OCI-LY3 (cell line): ENCODE results near the gene OR10H5.
"Not testable (repeated sequence)": the region's sequence is repeated elsewhere in the genome, so short reads cannot be mapped to it uniquely, and the experiment has no call there.

Experiments
- H2AFZ ChIP-seq: fragments of 200-600, 300-600 bp; shearing (Covaris generic); 2 replicates; pipeline ENCODE4 v1.6.0; 2014; ENCODE audit warnings: antibody characterized with exemption, low read depth, low read length
- H3K27ac ChIP-seq: fragments of 200-600, 300-600 bp; sonication (generic); 2 replicates; pipeline ENCODE4 v1.5.1; 2014; ENCODE audit warnings: mild to moderate bottlenecking, low read length, moderate library complexity, mixed read lengths
- H3K27me3 ChIP-seq: fragments of 200-600, 300-600 bp; sonication (generic); 2 replicates; pipeline ENCODE4 v1.6.1; 2014; ENCODE audit warnings: low read depth, low read length, mixed read lengths
- H3K36me3 ChIP-seq: fragments of 200-600, 300-600 bp; sonication (generic); replicated peaks from 2 replicates; pipeline ENCODE3; 2014; ENCODE audit warnings: low read depth, low read length, mixed read lengths
- H3K4me1 ChIP-seq: fragments of 300-600, 200-600 bp; sonication (generic); 2 replicates; pipeline ENCODE4 v1.6.1; 2014; ENCODE audit warnings: low read length, mixed read lengths
- H3K4me2 ChIP-seq: fragments of 200-600, 300-600 bp; sonication (generic); 2 replicates; pipeline ENCODE4 v1.6.1; 2014; ENCODE audit warnings: low read length, mixed read lengths
- H3K4me3 ChIP-seq: fragments of 300-600, 200-600 bp; sonication (generic); 2 replicates; pipeline ENCODE4 v1.5.1; 2014; ENCODE audit warnings: antibody characterized with exemption, mild to moderate bottlenecking, low read length, moderate library complexity
- H3K79me2 ChIP-seq: fragments of 300-600, 200-600 bp; shearing (Covaris generic); 2 replicates; pipeline ENCODE4 v1.6.1; 2014; ENCODE audit warnings: mild to moderate bottlenecking, low read length, mixed read lengths
- H3K9ac ChIP-seq: fragments of 300-600, 200-600 bp; shearing (Covaris generic); 2 replicates; pipeline ENCODE4 v1.6.0; 2014; ENCODE audit warnings: mild to moderate bottlenecking, low read length, moderate library complexity
- H3K9me3 ChIP-seq: fragments of 200-600, 300-600 bp; shearing (Covaris generic); 2 replicates; pipeline ENCODE4 v1.6.1; 2014; ENCODE audit warnings: low read length, mixed read lengths; ENCODE audit not compliant: insufficient read depth
- H4K20me1 ChIP-seq: fragments of 200-600, 300-600 bp; sonication (generic); 2 replicates; pipeline ENCODE4 v1.6.1; 2016; ENCODE audit warnings: low read length, mixed read lengths; ENCODE audit not compliant: insufficient read depth
- EZH2phosphoT487 ChIP-seq: fragments of 200-600 bp; shearing (Covaris generic); IDR thresholded peaks from 2 replicates; pipeline ENCODE4 v1.6.1; 2018; ENCODE audit warnings: antibody characterized with exemption, mixed run types, low read depth
- TF ChIP-seq, protein P1 (sequence below): fragments of 200-600, 300-600 bp; sonication (generic); IDR thresholded peaks from 2 replicates; pipeline ENCODE4 v1.5.1; 2014; ENCODE audit warnings: antibody characterized with exemption, low read length, low read depth

The OR10H5 gene

DNA sequence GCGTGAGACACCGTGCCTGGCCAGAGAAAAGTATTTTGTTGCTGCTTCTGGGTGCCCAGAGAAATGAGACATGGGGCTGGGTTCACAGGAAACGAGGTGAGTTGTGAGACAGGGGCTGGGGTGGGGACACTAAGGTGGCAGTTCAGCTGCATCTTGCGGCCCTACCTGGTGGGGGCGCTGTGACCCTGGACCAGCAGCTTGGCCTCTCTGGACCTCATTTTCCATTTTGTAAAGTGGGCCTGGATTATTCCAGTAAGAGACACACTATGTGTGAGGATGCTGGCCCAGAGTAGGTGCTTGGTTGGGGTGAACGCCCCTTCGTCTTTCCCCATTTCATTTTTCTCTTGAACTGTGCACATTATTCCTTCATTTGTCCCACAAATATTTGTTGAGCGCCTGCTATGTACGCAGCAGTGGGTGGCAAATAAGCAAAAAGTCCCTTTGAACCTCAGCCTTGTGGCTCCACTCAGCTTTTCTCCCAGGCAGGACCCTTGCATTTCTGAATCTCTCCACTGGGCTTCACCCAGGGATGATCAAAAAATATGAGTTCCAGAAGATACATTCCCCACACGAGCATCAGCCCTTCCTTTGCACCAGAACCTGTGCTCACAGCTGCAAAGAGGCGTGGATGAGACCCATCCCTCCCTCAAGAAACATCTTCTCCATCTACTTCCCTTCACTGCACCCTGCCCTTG, 54.6 kb downstream of the OR10H5 start:
- Histone ChIP-seq H4K20me1 (no peaks in the 10 kb centered on the region), H3K9ac (no peak overlapping the region), H3K4me2 (no peak overlapping the region), H3K27me3 (peaks cover 18% of the 10 kb centered on the region), H3K9me3 (no peaks in the 10 kb centered on the region), H3K79me2 (no peaks in the 10 kb centered on the region), H2AFZ (no peak overlapping the region), H3K4me1 (no peaks in the 10 kb centered on the region), H3K4me3 (no peak overlapping the region), H3K27ac (no peak overlapping the region), H3K36me3 (no peaks in the 10 kb centered on the region)
- TF ChIP-seq, protein P1, sequence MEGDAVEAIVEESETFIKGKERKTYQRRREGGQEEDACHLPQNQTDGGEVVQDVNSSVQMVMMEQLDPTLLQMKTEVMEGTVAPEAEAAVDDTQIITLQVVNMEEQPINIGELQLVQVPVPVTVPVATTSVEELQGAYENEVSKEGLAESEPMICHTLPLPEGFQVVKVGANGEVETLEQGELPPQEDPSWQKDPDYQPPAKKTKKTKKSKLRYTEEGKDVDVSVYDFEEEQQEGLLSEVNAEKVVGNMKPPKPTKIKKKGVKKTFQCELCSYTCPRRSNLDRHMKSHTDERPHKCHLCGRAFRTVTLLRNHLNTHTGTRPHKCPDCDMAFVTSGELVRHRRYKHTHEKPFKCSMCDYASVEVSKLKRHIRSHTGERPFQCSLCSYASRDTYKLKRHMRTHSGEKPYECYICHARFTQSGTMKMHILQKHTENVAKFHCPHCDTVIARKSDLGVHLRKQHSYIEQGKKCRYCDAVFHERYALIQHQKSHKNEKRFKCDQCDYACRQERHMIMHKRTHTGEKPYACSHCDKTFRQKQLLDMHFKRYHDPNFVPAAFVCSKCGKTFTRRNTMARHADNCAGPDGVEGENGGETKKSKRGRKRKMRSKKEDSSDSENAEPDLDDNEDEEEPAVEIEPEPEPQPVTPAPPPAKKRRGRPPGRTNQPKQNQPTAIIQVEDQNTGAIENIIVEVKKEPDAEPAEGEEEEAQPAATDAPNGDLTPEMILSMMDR, result peak; percentile 30
- no peak for TF ChIP-seq EZH2phosphoT487

- Histone ChIP-seq H3K4me1 (no peaks in the 10 kb centered on the region), H3K4me3 (no peak overlapping the region), H3K36me3 (no peaks in the 10 kb centered on the region), H2AFZ (no peak overlapping the region), H4K20me1 (no peaks in the 10 kb centered on the region), H3K27ac (no peak overlapping the region), H3K27me3 (peaks cover 18% of the 10 kb centered on the region), H3K4me2 (no peak overlapping the region), H3K79me2 (no peaks in the 10 kb centered on the region), H3K9ac (no peak overlapping the region), H3K9me3 (no peaks in the 10 kb centered on the region)
- TF ChIP-seq, protein P1, result no peak
- no peak for TF ChIP-seq EZH2phosphoT487
Observed at GRCh38 chr19:15843203-15843893, 55.9 kb downstream of the OR10H5 start.

DNA sequence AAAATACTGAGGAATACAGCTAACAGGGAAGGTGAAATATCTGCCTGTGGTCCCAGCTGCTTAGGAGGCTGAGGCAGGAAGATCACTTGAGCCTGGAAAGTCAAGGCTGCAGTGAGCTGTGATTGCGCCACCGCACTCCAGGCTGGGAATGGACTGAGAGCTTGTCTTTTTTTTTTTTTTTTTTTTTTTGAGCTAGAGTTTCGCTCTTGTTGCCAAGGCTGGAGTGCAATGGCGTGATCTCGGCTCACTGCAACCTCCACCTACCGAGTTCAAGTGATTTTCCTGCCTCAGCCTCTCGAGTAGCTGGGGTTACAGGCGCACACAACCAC, 56.4 kb downstream of the OR10H5 start:
- H3K4me1 ChIP-seq, H3K9ac ChIP-seq, H3K4me3 ChIP-seq, H3K36me3 ChIP-seq, H3K9me3 ChIP-seq, H3K27ac ChIP-seq, H3K4me2 ChIP-seq, H4K20me1 ChIP-seq, H3K79me2 ChIP-seq, H2AFZ ChIP-seq: not testable (repeated sequence)
- H3K27me3 ChIP-seq, result peaks cover 18% of the 10 kb centered on the region

- no peaks in the 10 kb centered on the region for H3K79me2 ChIP-seq
- no peaks in the 10 kb centered on the region for H3K9me3 ChIP-seq
- H3K27me3 ChIP-seq, result peaks cover 18% of the 10 kb centered on the region
- H3K9ac ChIP-seq, result no peak overlapping the region
- no peaks in the 10 kb centered on the region for H3K4me1 ChIP-seq
- H3K4me3 ChIP-seq, result no peak overlapping the region
- TF ChIP-seq, protein P1, result no peak
- no peak for TF ChIP-seq EZH2phosphoT487
- H3K4me2 ChIP-seq, result no peak overlapping the region
- H3K36me3 ChIP-seq, result no peaks in the 10 kb centered on the region
- H2AFZ ChIP-seq, result no peak overlapping the region
- H4K20me1 ChIP-seq, result no peaks in the 10 kb centered on the region
- H3K27ac ChIP-seq, result no peak overlapping the region
Observed at GRCh38 chr19:15846923-15847322, 59.5 kb downstream of the OR10H5 start.
